Uterus (tissue), 4 donors: ENCODE measurements around the gene UPB1. TPM values are rescaled to one million over a fixed set of nuclear protein-coding genes. Genes with fewer than 3 reads are reported as not detected.

Source experiments
- DNase-seq, 2 donors: peaks; one replicate each; pipeline ENCODE4 v3.0.0-alpha.2; 2019 to 2020
- H3K27ac ChIP-seq, 2 donors: fragments of 200-600 bp; sonication (generic); 1 replicate in 1 of 2; 2 replicates in 1 of 2; pipeline ENCODE4 v1.5.1; 2016 to 2018
- H3K27me3 ChIP-seq, 2 donors: fragments of 200-600 bp; sonication (generic); one replicate each; pipeline ENCODE4 v1.5.1; 2018 to 2019; ENCODE audit warnings: control low read depth in 1 of 2
- H3K36me3 ChIP-seq, 2 donors: fragments of 200-600 bp; sonication (generic); one replicate each; pipeline ENCODE4 v1.5.1; 2019; ENCODE audit warnings: control low read depth in 1 of 2
- H3K4me1 ChIP-seq, 2 donors: fragments of 200-600 bp; sonication (generic); one replicate each; pipeline ENCODE4 v1.5.1; 2018 to 2019; ENCODE audit warnings: control low read depth in 1 of 2
- H3K4me3 ChIP-seq, 2 donors: fragments of 200-600 bp; sonication (generic); 1 replicate in 1 of 2; 2 replicates in 1 of 2; pipeline ENCODE4 v1.5.1; 2018 to 2019; ENCODE audit warnings: mild to moderate bottlenecking in 1 of 2
- H3K9me3 ChIP-seq, 2 donors: fragments of 200-600 bp; sonication (generic); one replicate each; pipeline ENCODE4 v1.5.1; 2019; ENCODE audit warnings: control low read depth in 1 of 2
- POLR2A ChIP-seq, 2 donors: fragments of 450-650 bp; IDR thresholded peaks; one replicate each; pipeline ENCODE4 v1.6.1; 2016; ENCODE audit warnings: antibody characterized with exemption in 2 of 2, mild to moderate bottlenecking in 1 of 2, moderate library complexity in 1 of 2
- intact Hi-C: fragments of 100-400 bp; cut with DNase I; formaldehyde crosslinking; loops from one replicate; pipeline ENCODE4 v1.15.1; 2023; ENCODE audit warnings: low total_unique reads
- total RNA-seq, 4 donors: library from RNA; depleted of rRNA in 3 of 4; stranded (reverse); fragments of >200 nt in 3 of 4; gene quantifications; one replicate each; pipeline versions ENCODE4 v1.1.0 to v1.2.4, GENCODE V29; 2014 to 2023
- TF ChIP-seq, protein P1 (sequence below), 4 experiments: fragments of 200-600 bp in 2 of 4; fragments of 450-650 bp in 2 of 4; sonication (generic) in 2 of 4; IDR thresholded peaks; one replicate each; pipeline ENCODE4 v1.5.1; 2016 to 2019; ENCODE audit warnings: antibody characterized with exemption in 4 of 4, mild to moderate bottlenecking in 2 of 4, moderate library complexity in 1 of 4
- donor health status: DM: yes; HTN: yes; CAD: no.

UPB1 gene
- total RNA-seq, 4 donors from 2014 or later: 0.83 to 2.7 TPM; not detected in 2

DNA sequence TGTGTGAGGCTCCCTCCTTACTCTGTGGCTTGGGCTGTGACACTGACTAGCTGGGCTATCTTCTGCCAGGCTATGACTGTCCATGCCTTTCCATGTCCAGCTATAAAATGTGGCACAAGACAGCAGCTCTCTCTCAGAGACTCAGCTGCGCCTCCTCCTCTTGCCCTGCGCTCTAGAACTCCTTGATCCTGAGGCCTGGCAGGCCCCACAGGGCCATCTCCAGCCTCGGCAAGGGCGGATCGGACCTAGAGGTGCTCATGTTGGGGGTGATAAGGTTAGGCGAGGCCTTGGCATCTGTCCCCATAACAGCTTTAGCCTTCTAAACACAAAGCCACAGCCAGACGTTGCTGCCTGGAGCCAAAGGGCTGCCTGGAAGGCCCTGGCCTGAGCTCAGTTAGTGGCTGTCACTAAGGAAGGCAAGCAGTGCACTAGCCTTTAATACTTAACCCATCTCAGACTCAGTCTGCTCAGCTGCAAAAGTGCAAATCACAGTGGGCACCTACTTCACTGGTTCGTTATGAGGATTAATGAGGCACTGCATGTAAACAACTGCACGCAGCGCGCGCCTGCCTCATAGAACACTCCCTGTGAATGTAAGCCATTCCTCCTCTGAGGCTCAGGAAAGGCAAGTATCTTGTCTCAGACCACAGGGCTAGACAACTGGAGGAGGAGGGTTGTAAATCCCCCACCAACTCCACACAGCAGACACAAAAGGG, 58.6 kb downstream of the UPB1 start:
- peaks cover 5 to 14% of the 10 kb centered on the region in 2 donors for H3K4me1 ChIP-seq
- peak overlapping the region; percentile 82 to 99 for H3K27ac ChIP-seq
- no peaks in the 10 kb centered on the region for H3K27me3 ChIP-seq
- no peaks in the 10 kb centered on the region for H3K9me3 ChIP-seq
- DNase-seq: peak in 1 of 2 donors; percentile 20
- intact Hi-C loops: no loop called here
- H3K36me3 ChIP-seq: no peaks in the 10 kb centered on the region
- H3K4me3 ChIP-seq: peak overlapping the region; percentile 83 to 88
- TF ChIP-seq POLR2A (IDR thresholded peaks at IDR 0.05): no peak
- TF ChIP-seq, protein P1, sequence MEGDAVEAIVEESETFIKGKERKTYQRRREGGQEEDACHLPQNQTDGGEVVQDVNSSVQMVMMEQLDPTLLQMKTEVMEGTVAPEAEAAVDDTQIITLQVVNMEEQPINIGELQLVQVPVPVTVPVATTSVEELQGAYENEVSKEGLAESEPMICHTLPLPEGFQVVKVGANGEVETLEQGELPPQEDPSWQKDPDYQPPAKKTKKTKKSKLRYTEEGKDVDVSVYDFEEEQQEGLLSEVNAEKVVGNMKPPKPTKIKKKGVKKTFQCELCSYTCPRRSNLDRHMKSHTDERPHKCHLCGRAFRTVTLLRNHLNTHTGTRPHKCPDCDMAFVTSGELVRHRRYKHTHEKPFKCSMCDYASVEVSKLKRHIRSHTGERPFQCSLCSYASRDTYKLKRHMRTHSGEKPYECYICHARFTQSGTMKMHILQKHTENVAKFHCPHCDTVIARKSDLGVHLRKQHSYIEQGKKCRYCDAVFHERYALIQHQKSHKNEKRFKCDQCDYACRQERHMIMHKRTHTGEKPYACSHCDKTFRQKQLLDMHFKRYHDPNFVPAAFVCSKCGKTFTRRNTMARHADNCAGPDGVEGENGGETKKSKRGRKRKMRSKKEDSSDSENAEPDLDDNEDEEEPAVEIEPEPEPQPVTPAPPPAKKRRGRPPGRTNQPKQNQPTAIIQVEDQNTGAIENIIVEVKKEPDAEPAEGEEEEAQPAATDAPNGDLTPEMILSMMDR (IDR thresholded peaks at IDR 0.05): no peak

DNA sequence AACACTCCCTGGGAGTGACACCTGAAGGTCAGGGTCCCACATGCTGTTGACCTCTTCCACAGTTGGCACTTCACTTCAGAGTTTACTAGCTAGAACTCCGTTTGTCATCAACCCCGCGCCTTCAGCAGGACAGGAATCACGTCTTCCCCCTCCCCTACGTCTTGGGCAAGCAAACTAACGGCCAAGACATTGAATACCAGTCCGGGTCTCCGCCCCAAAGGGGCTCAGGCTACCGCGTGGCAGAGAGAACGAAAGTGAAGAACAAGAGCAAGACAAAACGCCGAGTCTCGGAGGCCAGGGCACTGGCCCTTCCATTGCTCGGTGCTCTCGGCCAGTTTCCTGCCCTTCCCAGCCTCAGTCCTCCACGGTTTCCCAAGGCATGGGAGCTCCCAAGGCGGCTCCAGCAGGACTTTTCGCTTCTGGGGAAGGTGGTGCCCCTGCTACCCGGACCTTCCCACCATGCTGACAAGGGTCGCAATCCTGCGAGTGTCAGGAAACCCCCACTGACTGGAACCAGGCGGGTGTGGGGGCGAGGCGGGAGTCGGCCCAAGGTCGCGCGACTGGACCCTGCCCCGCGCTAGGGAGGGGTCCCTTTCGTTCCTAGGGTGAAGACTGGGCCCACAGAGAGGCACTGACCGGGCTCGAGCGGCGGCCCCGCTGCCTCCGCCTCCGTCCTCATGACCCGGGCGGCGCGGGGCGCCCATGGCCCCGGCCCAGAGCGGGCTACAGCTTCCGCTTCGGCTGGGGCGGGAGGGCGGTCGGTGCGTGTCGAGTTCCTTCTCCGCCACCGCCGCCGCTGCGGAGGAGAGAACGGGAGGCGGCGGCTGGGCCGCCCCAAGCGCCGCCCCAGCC, 59.4 kb downstream of the UPB1 start, which contains the start of gene GUCD1:
GUCD1 (minus strand) TSS at position 826 of the 852 bp plus-strand sequence; CDS start at position 679, 147 bp downstream.
- Histone ChIP-seq H3K4me1 (peaks cover 5 to 14% of the 10 kb centered on the region in 2 donors), H3K27me3 (no peaks in the 10 kb centered on the region), H3K4me3 (peak within 1 kb of the TSS; percentile 83 to 88), H3K9me3 (no peaks in the 10 kb centered on the region), H3K36me3 (no peaks in the 10 kb centered on the region), H3K27ac (peak within 1 kb of the TSS; percentile 98 to 99)
- DNase-seq: no peak
- intact Hi-C loops: no loop called here
- TF ChIP-seq, protein P1 (IDR thresholded peaks at IDR 0.05): no peak
- TF ChIP-seq POLR2A (IDR thresholded peaks at IDR 0.05): peak; percentile 48 to 82

DNA sequence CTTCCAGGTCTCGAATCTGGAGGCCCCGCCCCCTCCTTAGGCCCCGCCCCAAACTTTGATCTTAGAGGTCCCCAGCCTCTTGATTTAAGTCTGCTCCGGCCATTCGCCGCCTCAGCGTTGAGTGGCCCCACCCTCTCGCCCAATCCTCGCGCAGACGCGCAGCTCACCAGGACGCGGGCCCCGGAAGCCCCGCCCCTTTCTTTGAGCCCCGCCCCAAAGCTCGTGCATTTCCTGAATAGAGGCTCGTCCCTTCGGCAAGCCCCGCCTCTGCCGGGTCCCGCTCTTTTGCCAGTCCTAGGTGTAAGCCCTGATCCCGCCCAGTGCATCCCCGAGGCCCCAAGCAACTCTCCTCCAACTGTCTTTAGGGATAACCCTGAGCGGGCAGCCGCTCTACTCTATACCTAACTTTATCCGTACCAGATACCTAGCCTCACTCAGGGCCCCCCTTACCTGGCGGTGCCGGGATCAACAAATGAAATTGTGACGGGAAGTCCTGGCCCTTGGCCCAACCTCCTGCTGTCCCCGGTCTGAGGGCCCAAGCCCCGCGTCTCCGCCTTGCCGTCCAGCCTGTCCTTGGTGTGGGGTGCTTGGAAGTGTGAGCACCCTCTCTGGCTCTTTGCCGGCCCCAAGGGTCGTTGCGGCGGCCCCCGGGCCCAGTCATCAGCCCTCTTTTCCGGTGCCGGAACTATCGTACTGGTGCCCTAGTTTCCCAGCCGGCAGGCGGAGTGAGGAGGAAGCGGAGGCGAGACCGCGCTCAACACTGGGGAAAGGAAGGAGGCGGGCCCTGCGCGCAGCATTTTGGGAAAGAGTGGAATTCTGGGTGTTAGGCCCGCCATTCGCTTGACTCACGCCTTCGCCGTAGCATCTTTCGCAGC, 60.3 kb downstream of the UPB1 start, which contains the start of gene SNRPD3:
SNRPD3 (plus strand) TSS at position 835 of the 875 bp plus-strand sequence. CDS start 1,676 bp downstream, outside the sequence.
- H3K9me3 ChIP-seq: no peaks in the 10 kb centered on the region
- intact Hi-C loops: no loop called here
- peak; percentile 100 for DNase-seq
- H3K27ac ChIP-seq: peak within 1 kb of the TSS; percentile 98 to 99
- no peaks in the 10 kb centered on the region for H3K27me3 ChIP-seq
- H3K4me3 ChIP-seq: peak within 1 kb of the TSS; percentile 83 to 88
- peaks cover 5 to 14% of the 10 kb centered on the region in 2 donors for H3K4me1 ChIP-seq
- no peaks in the 10 kb centered on the region for H3K36me3 ChIP-seq
- TF ChIP-seq, protein P1 (IDR thresholded peaks at IDR 0.05): peak in 3 of 4 experiments; percentile 24 to 54 (median 41)
- TF ChIP-seq POLR2A (IDR thresholded peaks at IDR 0.05): peak; percentile 52 to 63

DNA sequence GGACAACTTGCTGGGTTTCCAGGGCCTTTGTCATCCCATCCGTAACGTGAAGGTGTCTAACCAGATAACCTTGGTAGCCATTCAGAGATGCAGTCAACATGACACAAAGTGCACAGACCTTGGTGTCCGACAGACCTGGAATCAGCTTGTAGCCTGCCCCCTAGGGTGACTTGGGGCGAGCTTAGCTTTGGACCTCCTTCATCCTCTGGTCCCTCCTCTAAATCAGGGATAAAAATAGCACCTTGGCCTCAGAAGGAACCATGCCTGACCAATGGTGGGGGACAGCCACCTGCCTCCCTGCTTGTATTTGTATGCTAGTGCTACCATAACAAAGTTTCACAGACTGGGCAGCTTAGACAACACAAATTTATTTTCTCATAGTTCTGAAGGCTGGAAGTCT, 64.3 kb downstream of the UPB1 start:
- no peak overlapping the region for H3K27ac ChIP-seq
- no peak overlapping the region for H3K4me3 ChIP-seq

More for the DNA sequence above, 64.3 kb downstream of the UPB1 start:
- no peaks in the 10 kb centered on the region for H3K9me3 ChIP-seq
- no peak for DNase-seq
- no peaks in the 10 kb centered on the region for H3K36me3 ChIP-seq
- peaks cover 5 to 17% of the 10 kb centered on the region in 2 donors for H3K4me1 ChIP-seq
- no peaks in the 10 kb centered on the region for H3K27me3 ChIP-seq
- no peak for TF ChIP-seq POLR2A (IDR thresholded peaks at IDR 0.05)
- TF ChIP-seq, protein P1 (IDR thresholded peaks at IDR 0.05): no peak
- intact Hi-C loops: no loop called here
